ENCODE results near the gene CPA2.
A peak's percentile ranks its signal among the peaks of the same experiment; 100 is the strongest.
"Not testable (repeated sequence)": the region's sequence is repeated elsewhere in the genome, so short reads cannot be mapped to it uniquely, and the experiment has no call there.

The CPA2 gene

DNA sequence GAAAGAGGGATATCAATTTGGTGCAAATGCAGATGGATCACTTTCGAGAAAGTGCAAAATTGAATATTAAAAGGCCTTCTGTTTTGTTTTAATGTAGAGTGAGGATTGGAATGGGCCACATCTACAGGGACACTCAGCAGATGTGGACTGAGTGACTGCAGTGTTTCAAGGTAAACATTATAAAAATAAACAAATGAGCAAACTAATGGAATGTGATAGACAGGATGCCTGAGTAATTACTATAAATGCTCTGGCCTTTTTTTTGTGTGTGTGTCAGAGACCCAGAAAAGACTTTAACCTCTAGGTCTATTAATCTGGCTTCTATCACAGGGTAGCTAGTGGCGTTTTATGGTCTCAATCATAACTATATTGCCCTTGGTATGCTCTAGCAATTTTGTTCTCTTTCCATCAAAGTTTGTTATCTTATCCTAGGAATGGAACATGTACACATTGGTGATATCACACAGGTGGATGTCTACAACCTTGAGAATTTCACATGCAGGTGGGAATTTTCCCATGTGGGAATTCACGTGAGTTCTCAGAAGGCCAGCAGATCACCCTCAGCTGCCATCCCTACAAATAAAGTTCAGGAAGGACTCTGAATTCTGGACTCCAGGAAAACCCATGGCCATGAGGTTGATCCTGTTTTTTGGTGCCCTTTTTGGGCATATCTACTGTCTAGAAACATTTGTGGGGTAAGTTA, at the start of gene CPA2:
TSS of gene CPA2 (plus strand) at position 606 of the 703 bp plus-strand sequence. CDS start at position 625, 19 bp downstream.
- no peak for DNase-seq

DNA sequence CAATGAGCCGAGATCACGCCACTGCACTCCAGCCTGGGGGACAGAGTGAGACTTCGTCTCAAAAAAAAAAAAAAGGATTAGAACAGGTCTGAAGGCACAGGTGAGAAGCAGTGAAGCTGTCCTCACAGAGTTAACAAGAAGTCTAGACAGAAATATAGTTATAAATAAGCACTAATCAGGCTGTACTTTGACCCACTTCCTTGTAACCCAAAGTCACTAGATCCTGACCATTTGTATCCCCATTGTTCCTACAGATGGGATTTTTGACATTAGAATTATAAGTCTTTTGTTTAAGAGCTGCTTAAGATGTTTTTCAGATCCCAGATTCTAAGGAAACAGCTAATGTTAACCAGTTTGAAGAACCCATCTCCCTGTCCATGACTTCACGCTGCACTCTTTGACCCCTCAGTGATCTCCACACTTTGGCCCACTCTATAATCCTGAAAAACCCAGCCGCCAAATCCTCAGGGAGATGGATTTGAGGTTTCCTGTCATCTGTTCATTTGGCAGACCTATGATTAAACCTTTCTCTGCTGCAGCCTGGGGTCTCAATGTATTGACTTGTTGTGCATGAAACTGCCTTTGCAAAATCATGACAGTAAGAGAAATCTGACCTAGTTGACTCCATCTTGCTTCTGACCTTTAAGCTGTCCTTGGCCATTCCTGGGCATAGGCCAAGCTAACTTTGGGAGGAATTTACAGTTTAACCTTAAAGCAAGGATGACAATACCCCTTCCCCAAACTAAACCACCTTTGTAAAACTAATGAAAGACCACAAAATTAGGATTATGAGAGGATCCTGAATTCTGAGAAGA, 47.6 kb upstream of the CPA2 start:
- no peak for DNase-seq

DNA sequence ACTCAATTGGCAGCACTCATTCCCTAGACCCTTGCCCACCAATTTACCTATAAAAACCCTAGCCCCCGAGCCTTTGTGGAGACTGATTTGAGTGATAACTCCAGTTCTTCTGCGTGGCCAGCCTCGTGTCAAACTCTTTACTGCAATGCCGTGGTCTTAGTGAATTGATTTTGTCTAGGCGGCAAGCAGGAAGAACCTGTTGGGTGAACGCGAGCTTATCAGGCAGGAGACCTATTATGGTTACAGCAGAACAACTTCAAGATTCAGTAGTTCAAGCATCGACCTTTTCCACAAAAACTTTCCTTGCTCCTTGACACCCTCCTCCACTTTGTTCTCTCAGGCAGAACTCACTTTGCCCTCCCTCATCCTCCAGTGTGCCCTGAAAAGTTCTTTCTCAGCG, 46.8 kb upstream of the CPA2 start:
- no peak for DNase-seq

DNA sequence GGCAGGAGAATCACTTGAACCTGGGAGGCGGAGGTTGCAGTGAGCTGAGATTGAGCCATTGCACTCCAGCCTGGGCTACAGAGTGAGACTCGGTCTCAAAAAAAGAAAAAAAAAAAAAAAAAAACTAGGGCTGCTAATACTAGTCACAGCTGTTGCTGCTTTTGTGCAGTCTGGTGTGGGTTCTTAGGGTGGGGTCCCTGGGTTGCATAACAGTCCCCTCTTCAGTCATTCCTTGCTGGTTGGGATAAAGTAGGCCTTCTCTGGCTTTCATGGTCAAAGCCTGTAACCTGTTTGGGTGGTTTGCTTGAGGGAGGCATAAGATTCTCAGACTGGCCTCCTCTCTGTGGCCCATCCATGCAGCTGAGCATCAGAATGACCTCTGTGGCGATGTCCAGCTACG, 44.9 kb upstream of the CPA2 start:
- no peak for DNase-seq

DNA sequence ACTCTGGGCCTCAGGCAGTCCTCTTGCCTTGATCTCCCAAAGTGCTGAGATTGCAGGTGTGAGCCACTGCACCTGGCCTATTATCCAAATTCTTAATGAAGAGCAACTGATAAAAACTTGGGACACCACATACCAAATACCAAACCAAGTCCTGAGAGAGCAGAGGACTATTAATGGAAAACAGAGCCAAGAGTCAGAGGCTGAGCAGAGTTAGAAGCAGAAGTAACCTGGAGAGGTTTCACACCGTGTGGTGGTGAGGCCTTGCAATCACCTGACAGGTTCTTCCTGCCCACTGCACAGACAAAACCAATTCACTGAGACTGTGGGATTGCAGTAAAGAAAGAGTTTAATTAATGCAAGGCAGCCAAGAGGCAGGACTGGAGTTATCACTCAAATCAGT, 43.0 kb upstream of the CPA2 start:
- DNase-seq, result no peak

DNA sequence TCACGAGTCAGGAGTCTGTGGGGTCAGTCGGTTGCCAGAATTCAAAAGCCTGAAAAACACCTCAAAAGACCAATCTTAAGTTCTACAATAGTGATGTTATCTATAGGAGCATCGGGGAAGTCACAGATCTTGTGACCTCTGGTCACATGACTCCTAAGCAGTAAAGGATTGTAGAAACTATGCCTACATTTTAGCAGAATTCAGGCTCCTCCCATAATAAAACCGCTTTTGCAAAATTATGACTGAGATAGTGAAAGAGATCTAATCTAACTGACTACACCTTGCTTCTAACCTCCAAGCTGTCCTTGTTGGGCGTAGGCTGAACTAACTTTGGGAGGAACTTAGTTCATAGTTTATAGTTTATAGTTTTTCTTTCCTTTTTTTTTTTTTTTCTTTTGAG, 42.5 kb upstream of the CPA2 start:
- DNase-seq, result no peak

DNA sequence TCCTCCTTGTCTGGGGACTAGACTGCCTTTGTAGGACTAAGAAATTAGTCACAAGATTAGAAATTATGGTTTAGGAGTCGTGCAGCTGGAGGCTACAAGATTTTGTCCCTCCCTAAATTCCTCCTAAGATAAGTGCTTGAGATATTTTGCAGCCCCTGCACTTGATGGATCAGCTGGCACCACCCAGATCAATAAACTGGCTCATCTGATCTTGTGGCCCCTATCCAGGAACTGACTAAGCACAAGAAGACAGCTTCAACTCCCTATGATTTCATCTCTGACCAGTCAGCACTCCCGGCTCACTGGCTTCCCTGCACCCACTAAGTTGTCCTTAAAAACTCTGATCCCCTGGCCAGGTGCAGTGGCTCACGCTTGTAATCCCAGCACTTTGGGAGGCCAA, 41.7 kb upstream of the CPA2 start:
- DNase-seq, result not testable (repeated sequence)

DNA sequence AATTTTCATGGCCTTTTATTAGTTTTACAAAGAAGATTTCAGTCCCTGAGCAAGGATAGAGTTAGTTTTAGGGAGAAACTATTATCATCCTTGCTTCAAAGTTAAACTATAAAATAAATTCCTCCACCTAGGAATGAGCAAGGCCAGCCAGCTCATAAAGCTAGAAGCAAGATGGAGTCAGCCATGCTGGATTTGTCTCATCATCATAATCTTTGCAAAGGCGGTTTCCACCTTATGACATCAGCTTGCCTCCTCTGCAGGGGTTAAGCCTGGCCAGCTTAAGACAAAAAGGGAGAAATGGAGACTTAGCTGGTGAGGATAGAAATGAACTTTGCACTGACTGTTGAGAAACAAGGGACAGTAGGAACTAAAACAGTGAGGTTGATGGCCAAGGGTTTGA, 40.3 kb upstream of the CPA2 start:
- DNase-seq, result no peak

DNA sequence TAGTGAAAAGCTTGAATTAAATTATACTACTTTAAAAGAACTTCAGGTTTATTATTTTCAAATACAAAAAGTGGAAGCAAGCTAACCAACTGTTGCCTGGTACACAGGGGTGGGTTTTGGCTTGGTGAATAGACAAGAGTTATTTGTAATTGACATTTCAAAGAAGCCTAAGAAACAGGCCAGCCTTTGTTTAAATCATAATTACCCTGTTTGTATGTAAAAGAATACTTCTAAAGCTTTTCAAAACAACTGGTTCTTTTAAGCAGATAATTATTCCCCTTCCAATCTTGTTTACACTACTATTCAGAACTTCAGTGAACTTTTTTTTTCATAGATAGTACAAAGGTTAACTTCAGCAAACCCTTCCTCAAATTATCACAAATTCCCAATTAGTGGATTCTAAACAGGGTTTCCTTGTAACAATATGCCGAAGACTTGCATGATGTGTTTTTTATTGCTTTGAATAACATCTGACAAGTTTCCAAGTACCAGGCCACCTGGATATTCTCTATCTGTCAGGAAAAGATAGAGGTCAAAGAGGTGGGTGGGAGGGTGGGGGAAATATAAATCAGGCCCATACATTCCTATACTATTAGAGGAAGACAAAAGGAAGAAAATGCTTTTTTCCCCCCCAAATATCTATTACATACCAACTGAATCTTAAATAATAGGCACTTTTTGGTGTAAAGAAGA, 38.6 kb upstream of the CPA2 start:
- DNase-seq, result no peak

DNA sequence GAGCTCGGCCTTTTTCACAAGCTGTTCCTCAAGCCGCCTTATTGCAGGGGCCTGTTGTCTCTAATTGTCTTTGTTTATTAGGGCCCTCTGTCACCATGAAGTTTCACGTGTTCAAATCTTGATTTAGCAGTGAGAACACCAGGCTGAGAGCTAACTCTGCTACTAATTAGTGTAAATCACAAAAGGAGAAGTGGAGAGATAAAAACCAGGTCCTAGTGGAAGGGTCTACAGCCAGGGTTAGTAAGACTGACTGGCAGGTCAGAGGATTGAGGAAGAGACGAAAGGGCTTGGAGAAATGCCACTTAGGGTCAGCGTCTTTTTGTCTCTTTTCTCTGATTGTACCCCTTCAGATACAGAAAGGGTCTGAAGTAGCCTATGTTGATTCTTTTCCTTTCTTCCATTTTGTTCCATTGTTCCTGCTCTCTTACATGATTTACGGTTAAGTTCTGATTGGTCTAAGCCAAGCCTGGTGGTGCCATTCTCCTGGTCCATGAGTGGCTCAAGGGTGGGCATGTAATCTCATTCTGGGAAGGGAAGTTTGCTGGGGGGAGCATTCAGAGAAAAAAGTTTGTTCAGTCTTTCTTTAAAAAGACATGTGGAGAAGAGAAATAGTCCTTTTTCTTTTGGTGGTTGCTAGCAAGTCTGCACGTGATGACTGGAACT, 37.7 kb upstream of the CPA2 start:
- DNase-seq, result no peak

DNA sequence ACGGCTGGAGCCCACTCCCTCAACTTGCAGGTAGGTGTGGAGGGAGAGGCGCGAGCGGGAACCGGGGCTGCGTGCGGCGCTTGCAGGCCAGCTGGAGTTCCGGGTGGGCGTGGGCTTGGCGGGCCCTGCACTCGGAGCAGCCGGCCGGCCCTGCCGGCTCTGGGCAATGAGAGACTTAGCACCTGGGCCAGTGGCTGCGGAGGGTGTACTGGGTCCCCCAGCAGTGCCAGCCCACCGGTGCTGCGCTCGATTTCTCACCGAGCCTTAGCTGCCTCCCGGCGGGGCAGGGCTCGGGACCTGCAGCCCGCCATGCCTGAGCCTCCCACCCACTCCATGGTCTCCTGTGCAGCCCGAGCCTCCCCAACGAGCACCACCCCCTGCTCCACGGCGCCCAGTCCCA, 36.7 kb upstream of the CPA2 start:
- not testable (repeated sequence) for DNase-seq

DNA sequence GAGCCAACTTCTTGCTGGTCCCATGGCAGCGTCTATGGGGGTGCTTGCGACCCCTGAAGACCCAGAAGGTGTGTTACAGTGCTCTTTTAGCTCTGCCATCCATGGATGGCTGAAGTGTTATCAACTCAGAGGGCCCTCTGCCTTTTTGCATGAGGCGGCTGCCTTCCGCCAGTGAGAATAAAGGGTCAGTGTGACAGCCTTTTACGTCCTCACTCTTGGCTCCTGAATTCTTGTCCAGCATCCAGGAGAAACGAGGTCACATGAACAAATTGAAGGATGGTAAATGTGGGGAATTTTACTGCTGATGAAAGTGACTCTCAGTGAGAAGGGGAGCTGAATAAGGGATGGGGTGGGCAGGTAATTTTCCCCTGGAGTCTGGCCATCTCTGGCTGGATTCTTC, 34.9 kb upstream of the CPA2 start:
- no peak for DNase-seq

DNA sequence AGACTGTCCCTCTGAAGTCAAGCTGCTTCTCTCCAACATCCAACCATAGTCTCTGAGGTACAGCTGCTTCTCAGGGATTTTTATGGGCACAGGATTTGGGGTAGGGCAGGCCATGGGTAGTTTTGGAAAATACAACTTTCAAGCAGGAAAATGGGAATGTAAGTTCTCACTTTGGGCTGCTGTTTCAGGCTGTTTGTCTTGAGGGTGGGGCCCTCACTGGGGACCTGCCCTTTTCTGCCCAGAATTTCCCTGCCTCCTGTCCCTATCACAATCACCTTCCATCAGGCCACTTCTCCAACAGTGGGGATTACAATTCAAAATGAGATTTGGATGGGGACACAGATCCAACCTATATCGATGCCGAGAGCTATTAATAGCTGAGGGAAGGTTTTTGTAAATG, 34.5 kb upstream of the CPA2 start:
- DNase-seq, result no peak

DNA sequence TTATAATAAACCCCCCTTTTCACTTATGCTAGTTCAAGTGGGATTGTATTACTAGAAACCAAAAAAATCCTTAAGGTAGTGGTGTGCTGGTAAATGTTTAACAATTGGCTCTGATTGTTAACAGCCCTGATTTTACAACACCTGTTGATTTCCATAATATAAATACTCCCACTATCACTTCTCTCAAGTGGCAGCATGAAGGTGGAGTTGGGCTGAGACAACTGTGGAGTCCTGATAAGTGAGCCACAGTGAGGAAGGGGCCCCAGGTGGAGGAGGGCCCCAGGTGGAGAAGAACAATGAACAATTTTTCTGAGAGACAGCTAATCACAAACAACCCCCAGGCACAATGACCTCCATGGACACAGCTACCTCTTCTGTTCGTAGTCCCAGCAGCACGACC, 32.6 kb upstream of the CPA2 start:
- no peak for DNase-seq

DNA sequence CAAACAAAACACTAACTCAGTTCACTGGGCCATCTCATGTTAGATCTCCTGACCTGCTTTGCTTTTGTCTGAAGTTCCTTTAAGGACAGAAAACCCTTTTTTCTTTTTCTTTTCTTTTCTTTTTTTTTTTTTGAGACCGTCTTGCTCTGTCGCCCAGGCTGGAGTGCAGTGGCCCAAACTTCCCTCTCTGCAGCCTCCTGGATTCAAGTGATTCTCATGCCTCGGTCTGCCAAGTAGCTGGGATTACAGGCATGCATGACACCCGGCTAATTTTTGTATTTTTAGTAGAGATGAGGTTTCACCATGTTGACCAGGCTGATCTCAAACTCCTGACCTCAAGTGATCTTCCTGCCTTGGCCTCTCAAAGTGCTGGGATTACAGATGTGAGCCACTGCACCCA, 30.3 kb upstream of the CPA2 start:
- DNase-seq, result not testable (repeated sequence)

DNA sequence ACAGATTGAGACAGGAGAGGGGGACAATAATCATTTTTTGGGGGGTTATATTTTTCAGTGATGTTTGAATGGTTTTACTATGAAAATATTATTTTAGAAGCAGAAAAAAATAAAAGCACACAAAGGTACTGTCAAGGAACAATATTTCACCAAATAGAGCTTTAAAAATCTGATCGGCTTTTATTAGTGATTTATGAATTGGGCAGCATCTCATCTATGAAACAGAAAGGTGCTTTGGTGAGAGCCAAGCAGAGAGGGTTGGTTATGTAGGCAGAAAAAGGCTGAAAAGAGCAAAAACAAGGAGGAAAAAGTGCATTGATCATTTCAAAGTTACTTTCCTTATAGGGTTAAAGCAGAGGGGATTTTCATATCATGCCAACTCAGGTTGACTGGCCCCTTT, 26.4 kb upstream of the CPA2 start:
- no peak for DNase-seq

DNA sequence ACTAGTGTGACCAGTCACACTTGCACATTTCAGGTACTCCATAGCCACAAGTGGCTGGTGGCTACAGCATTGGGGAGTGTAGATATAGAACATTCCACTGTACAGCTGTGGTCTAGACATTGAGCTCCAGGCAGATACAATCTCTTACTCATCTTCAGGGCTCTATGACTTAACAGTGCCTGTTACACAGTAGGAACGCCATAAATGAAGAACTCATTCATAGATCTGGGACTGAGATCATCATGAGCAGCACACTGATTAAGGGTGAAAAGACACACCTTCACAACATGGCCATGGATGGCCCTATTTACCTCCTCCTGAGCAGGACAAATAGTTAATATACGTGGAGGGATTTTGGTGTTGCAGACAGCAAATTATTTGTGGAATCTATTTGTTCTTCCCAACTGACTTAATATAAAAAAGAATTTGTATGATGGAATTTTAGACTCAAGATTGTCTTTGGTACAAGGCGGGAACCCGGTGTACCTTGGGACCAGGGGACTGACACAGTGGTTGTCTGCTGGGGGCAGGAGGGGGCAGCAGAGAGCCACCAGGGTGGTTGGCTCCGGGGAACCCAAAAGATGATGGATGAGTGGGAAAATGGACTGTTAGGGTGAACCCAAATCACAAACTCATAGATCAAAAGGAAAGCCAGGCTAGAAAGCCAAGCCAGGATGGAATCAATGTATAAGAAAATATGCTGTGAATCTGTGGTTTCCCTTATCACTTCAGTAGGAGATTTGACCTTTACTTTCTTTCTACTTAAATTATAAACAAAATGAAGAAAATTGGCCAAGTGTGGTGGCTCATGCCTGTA, 24.3 kb upstream of the CPA2 start:
- DNase-seq, result peak; percentile 13 to 71

DNA sequence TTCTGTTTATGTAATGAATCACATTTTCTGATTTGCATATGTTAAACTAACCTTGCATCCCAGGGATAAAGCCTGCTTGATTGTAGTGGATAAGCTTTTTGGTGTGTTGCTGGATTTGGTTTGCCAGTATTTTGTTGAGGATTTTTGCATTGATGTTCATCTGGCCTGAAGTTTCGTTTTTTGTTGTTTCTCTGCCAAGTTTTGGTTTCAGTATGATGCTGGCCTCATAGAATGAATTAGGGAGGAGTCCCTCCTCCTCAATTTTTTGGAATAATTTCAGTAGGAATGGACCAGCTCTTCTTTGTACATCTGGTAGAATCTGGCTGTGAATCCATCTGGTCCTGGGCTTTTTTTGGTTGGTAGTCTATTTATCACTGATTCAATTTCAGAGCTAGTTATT, 23.2 kb upstream of the CPA2 start:
- DNase-seq, result not testable (repeated sequence)

DNA sequence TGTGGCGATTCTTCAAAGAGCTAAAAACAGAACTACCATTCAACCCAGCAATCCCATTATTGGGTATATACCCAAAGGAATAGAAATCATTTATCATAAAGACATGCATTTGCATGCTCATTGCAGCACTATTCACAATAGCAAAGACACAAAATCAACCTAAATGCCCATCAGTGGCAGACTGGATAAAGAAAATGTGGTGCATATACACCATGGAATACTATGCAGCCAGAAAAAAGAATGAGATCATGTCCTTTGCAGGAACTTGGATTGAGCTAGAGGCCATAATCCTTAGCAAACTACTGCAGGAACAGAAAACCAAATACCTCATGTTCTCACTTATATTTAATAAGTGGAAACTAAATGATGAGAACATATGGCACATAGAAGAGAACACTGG, 20.2 kb upstream of the CPA2 start:
- DNase-seq, result not testable (repeated sequence)

DNA sequence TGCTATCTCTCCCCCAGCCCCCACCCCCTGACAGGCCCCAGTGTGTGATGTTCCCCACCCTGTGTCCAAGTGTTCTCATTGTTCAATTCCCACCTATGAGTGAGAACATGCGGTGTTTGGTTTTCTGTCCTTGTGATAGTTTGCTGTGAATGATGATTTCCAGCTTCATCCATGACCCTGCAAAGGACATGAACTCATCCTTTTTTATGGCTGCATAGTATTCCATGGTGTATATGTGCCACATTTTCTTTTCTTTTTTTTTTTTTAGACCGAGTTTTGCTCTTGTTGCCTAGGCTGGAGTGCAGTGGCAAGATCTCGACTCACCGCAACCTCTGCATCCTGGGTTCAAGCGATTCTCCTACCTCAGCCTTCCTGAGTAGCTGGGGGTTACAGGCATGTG, 17.8 kb upstream of the CPA2 start:
- not testable (repeated sequence) for DNase-seq

DNA sequence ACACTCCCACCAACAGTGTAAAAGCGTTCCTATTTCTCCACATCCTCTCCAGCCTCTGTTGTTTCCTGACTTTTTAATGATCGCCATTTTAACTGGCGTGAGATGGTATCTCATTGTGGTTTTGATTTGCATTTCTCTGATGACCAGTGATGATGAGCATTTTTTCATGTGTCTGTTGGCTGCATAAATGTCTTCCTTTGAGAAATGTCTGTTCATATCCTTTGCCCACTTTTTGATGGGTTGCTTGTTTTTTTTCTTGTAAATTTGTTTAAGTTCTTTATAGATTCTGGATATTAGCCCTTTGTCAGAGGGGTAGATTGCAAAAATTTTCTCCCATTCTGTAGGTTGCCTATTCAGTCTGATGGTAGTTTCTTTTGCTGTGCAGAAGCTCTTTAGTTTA, 17.0 kb upstream of the CPA2 start:
- not testable (repeated sequence) for DNase-seq

DNA sequence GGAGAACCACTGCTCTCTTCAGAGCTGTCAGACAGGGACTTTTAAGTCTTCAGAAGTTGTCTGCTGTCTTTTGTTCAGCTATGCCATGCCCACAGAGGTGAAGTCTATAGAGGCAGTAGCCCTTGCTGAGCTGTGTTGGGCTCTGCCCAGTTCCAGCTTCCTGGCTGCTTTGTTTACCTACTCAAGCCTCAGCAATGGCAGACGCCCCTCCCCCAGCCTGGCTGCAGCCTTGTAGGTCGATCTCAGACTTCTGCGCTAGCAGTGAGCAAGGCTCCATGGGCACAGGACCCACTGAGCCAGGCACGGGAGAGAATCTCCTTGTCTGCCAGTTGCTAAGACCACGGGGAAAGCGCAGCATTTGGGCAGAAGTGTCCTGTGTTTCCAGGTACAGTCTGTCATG, 12.1 kb upstream of the CPA2 start:
- peak in 1 of 2 experiments; percentile 9 for DNase-seq

All from NCI-H526 (cell line).